SK-N-SH (cell line): ENCODE results near the gene TPO. TPM values are rescaled to one million over a fixed set of nuclear protein-coding genes. Genes with fewer than 3 reads are reported as not detected.

Source experiments
- CTCF ChIA-PET: fragments of 300-600, 350-600 bp; formaldehyde crosslinking; extraction: SDS; loops from one replicate; lab custom pipeline; 2021; lab: Yijun Ruan, JAX
- POLR2A ChIA-PET: fragments of 350-600 bp; sonication (Branson Sonifier 250); formaldehyde crosslinking; extraction: SDS; loops from one replicate; lab custom pipeline; 2020; ENCODE audit warnings: antibody characterized with exemption, inconsistent platforms; lab: Yijun Ruan, JAX
- DNase-seq: peaks from one replicate; pipeline ENCODE4 v3.0.0; 2012
- H2AFZ ChIP-seq: fragments of 200-600 bp; sonication (generic); 2 replicates; pipeline ENCODE4 v1.8.1; 2016; ENCODE audit warnings: antibody characterized with exemption, mild to moderate bottlenecking, low read depth
- H3F3A ChIP-seq: fragments of 200-600 bp; sonication (generic); replicated peaks from 2 replicates; pipeline ENCODE3; 2016; ENCODE audit warnings: antibody characterized with exemption, mild to moderate bottlenecking; ENCODE audit not compliant: insufficient read depth
- H3K27ac ChIP-seq, 2 experiments: fragments of 200-500 bp in 1 of 2; fragments of 200-600 bp in 1 of 2; sonication (Bioruptor generic) in 1 of 2; sonication (generic), shearing (Covaris generic) in 1 of 2; 2 replicates each; pipeline versions ENCODE4 v1.5.1 to v1.6.1; 2014 to 2016; ENCODE audit warnings: low read depth in 2 of 2, inconsistent platforms in 1 of 2, low read length in 1 of 2, mild to moderate bottlenecking in 1 of 2, mixed read lengths in 1 of 2
- H3K27me3 ChIP-seq: fragments of 200-600 bp; sonication (generic), shearing (Covaris generic); 2 replicates; pipeline ENCODE4 v1.6.1; 2016; ENCODE audit warnings: mixed run types; ENCODE audit not compliant: insufficient read depth
- H3K36me3 ChIP-seq, 2 experiments: fragments of 200-500 bp in 1 of 2; fragments of 200-600 bp in 1 of 2; sonication (Bioruptor generic) in 1 of 2; sonication (generic) in 1 of 2; replicated peaks in 1 of 2; 2 replicates each; pipeline versions ENCODE3 to v1.5.1; 2014 to 2016; ENCODE audit warnings: low read length in 1 of 2, mild to moderate bottlenecking in 1 of 2; ENCODE audit not compliant: insufficient read depth in 2 of 2, control insufficient read depth in 1 of 2
- H3K4me1 ChIP-seq, 2 experiments: fragments of 200-500 bp in 1 of 2; fragments of 200-600 bp in 1 of 2; sonication (Bioruptor generic) in 1 of 2; sonication (generic), shearing (Covaris generic) in 1 of 2; 2 replicates each; pipeline versions ENCODE4 v1.5.1 to v1.6.1; 2014 to 2016; ENCODE audit warnings: low read depth in 1 of 2, low read length in 1 of 2, mixed run types in 1 of 2; ENCODE audit not compliant: insufficient read depth in 2 of 2, control insufficient read depth in 1 of 2
- H3K4me2 ChIP-seq: fragments of 200-600 bp; sonication (generic), shearing (Covaris generic); 2 replicates; pipeline ENCODE4 v1.6.1; 2017; ENCODE audit warnings: mixed run types
- H3K4me3 ChIP-seq, 2 experiments: fragments of 200-500 bp in 1 of 2; fragments of 200-600 bp in 1 of 2; sonication (Bioruptor generic) in 1 of 2; sonication (generic), shearing (Covaris generic) in 1 of 2; 2 replicates each; pipeline versions ENCODE4 v1.5.1 to v1.8.1; 2014 to 2016; ENCODE audit warnings: low read depth in 2 of 2, inconsistent platforms in 1 of 2, low read length in 1 of 2, mild to moderate bottlenecking in 1 of 2, mixed read lengths in 1 of 2, moderate library complexity in 1 of 2
- H3K79me2 ChIP-seq: fragments of 200-600 bp; sonication (generic); 2 replicates; pipeline ENCODE4 v1.8.1; 2017; ENCODE audit warnings: mild to moderate bottlenecking; ENCODE audit not compliant: insufficient read depth
- H3K9ac ChIP-seq: fragments of 200-600 bp; sonication (generic); 2 replicates; pipeline ENCODE4 v1.6.1; 2017; ENCODE audit warnings: mixed run types
- H3K9me2 ChIP-seq: fragments of 200-600 bp; sonication (generic); 2 replicates; pipeline ENCODE4 v1.6.1; 2017; ENCODE audit warnings: mixed run types
- H3K9me3 ChIP-seq: fragments of 200-600 bp; sonication (generic); 2 replicates; pipeline ENCODE4 v1.6.1; 2017; ENCODE audit warnings: mixed run types, mild to moderate bottlenecking, moderate library complexity
- H4K20me1 ChIP-seq: fragments of 200-600 bp; sonication (generic); 2 replicates; pipeline ENCODE4 v1.6.1; 2017; ENCODE audit warnings: mild to moderate bottlenecking, mixed run types; ENCODE audit not compliant: insufficient read depth
- CTCF ChIP-seq: fragments of 200-600 bp; sonication (generic); IDR thresholded peaks from 2 replicates; pipeline ENCODE4 v1.6.1; 2017; ENCODE audit warnings: antibody characterized with exemption, mild to moderate bottlenecking, moderate library complexity
- ELF1 ChIP-seq: IDR thresholded peaks from 2 replicates; pipeline ENCODE4 v1.4.0; 2012
- EP300 ChIP-seq, 2 experiments: IDR thresholded peaks; 2 replicates each; pipeline versions ENCODE4 v1.4.0 to v1.6.1; 2012; ENCODE audit warnings: borderline replicate concordance in 1 of 2, low read depth in 1 of 2, low read length in 1 of 2
- EZH2phosphoT487 ChIP-seq: fragments of 200-600 bp; sonication (generic); IDR thresholded peaks from 2 replicates; pipeline ENCODE4 v1.6.1; 2017; ENCODE audit warnings: low read depth, mixed run types, mild to moderate bottlenecking, antibody characterized with exemption, moderate library complexity, borderline replicate concordance
- FOXM1 ChIP-seq: IDR thresholded peaks from 2 replicates; pipeline ENCODE4 v1.4.0; 2012; ENCODE audit warnings: low read depth, mild to moderate bottlenecking
- GATA2 ChIP-seq: sonication (generic); formaldehyde crosslinking; IDR thresholded peaks from 2 replicates; pipeline ENCODE4 v1.5.0; 2020; ENCODE audit warnings: mild to moderate bottlenecking, missing genetic modification reagents
- IRF3 ChIP-seq: fragments of 150-350 bp; IDR thresholded peaks from 2 replicates; pipeline ENCODE4 v1.6.1; 2016; ENCODE audit warnings: mild to moderate bottlenecking, low read depth, low read length
- MXI1 ChIP-seq: IDR thresholded peaks from 2 replicates; pipeline ENCODE4 v1.6.1; 2012; ENCODE audit warnings: mild to moderate bottlenecking, low read depth, low read length, improper control_type of control experiment
- POLR2AphosphoS5 ChIP-seq: IDR thresholded peaks from 2 replicates; pipeline ENCODE4 v1.6.1; 2012; ENCODE audit warnings: low read depth, low read length
- REST ChIP-seq: IDR thresholded peaks from 2 replicates; pipeline ENCODE4 v1.6.1; 2012; ENCODE audit warnings: mild to moderate bottlenecking, low read depth, low read length, moderate library complexity
- SIN3A ChIP-seq: IDR thresholded peaks from 2 replicates; pipeline ENCODE4 v1.6.1; 2012; ENCODE audit warnings: low read depth, mild to moderate bottlenecking, low read length, moderate library complexity, borderline replicate concordance
- TCF12 ChIP-seq: IDR thresholded peaks from 2 replicates; pipeline ENCODE4 v1.4.0; 2012
- YY1 ChIP-seq: IDR thresholded peaks from 2 replicates; pipeline ENCODE4 v1.4.0; 2012; ENCODE audit warnings: low read depth, mild to moderate bottlenecking
- WGBS: methylation state at CpG from one replicate; pipeline ENCODE4 v1.1.6; 2017; ENCODE audit warnings: low lambda C conversion rate; 5-methylcytosine and 5-hydroxymethylcytosine counted together
- polyA plus RNA-seq, 3 experiments: library from polyadenylated mRNA; depleted of rRNA; stranded (reverse); fragments of >200 nt; gene quantifications; 2 replicates each; pipeline ENCODE4 v1.2.3, GENCODE V29; 2012

Gene TPO
- polyA plus RNA-seq, 1 of the 3 experiments (the other 2 are of a cell fraction), result not detected

GRCh38 chr2:1563943-1564891, 151.0 kb downstream of the TPO start:
- H4K20me1 ChIP-seq, result no peaks in the 10 kb centered on the region
- no peak overlapping the region for H3K9ac ChIP-seq
- ChIA-PET POLR2A (interaction anchor here (0.6 kb wide), 1 partner anchor 8 kb away, joined by 3 read pairs; no protein-coding TSS in a partner anchor), CTCF (interaction anchor here (1.1 to 10.1 kb wide), 4 partner anchors 13 to 213 kb away, joined by 4 to 108 read pairs (median 13); no protein-coding TSS in a partner anchor)
- WGBS, result 61% methylated on average over 20 of the region's 23 CpGs
- no peak overlapping the region for H2AFZ ChIP-seq
- H3K27ac ChIP-seq, result no peak overlapping the region
- no peak overlapping the region for H3K4me2 ChIP-seq
- H3K4me1 ChIP-seq, result no peaks in the 10 kb centered on the region
- H3K79me2 ChIP-seq, result no peaks in the 10 kb centered on the region
- DNase-seq, result no peak
- no peaks in the 10 kb centered on the region for H3K9me3 ChIP-seq
- H3K9me2 ChIP-seq, result no peaks in the 10 kb centered on the region
- H3K27me3 ChIP-seq, result no peaks in the 10 kb centered on the region
- H3F3A ChIP-seq, result no peaks in the 10 kb centered on the region
- no peak overlapping the region for H3K4me3 ChIP-seq
- TF ChIP-seq FOXM1 (no peak), CTCF (no peak), GATA2 (CRISPR knock-in tag) (no peak), SIN3A (no peak), ELF1 (no peak), TCF12 (no peak), MXI1 (no peak), REST (no peak), IRF3 (no peak), EP300 (IDR thresholded peaks at IDR 0.05; ENCODE audit: borderline replicate concordance in 1 of 2, low read depth in 1 of 2, low read length in 1 of 2) (no peak), YY1 (no peak), POLR2AphosphoS5 (no peak), EZH2phosphoT487 (no peak)
- TF ChIP-seq, all 33 proteins: peak for 0
- H3K36me3 ChIP-seq, result no peaks in the 10 kb centered on the region
